Putamen (tissue), 1 donor: ENCODE measurements around the gene SAMD8.
"Not testable (repeated sequence)": the region's sequence is repeated elsewhere in the genome, so short reads cannot be mapped to it uniquely, and the experiment has no call there.

ENCODE experiments used
- DNase-seq: peaks from one replicate; pipeline ENCODE4 v3.0.0-alpha.2; 2016; ENCODE audit warnings: low spot score

SAMD8 gene

GRCh38 chr10:75195035-75195763 is 83.7 kb downstream of the SAMD8 start:
- DNase-seq = no peak

GRCh38 chr10:75197066-75197465 is 85.6 kb downstream of the SAMD8 start:
- DNase-seq = no peak

GRCh38 chr10:75197906-75198305 is 86.5 kb downstream of the SAMD8 start:
- DNase-seq = peak; percentile 54

- not testable (repeated sequence) for DNase-seq
These were observed 88.5 kb downstream of the SAMD8 start for GRCh38 chr10:75199949-75200348.

- DNase-seq = no peak
These were observed 90.4 kb downstream of the SAMD8 start for GRCh38 chr10:75201793-75202307.

GRCh38 chr10:75202321-75203045 is 91.0 kb downstream of the SAMD8 start:
- no peak for DNase-seq

- not testable (repeated sequence) for DNase-seq
These were observed 91.7 kb downstream of the SAMD8 start for GRCh38 chr10:75203046-75203620.

GRCh38 chr10:75203724-75204123 is 92.3 kb downstream of the SAMD8 start:
- DNase-seq = no peak

- DNase-seq = no peak
These were observed 94.5 kb downstream of the SAMD8 start for GRCh38 chr10:75205908-75206307.

GRCh38 chr10:75206638-75207037 is 95.2 kb downstream of the SAMD8 start:
- DNase-seq = not testable (repeated sequence)

GRCh38 chr10:75207079-75207856 is 95.8 kb downstream of the SAMD8 start:
- DNase-seq = no peak

GRCh38 chr10:75207857-75208144 is 96.3 kb downstream of the SAMD8 start:
- DNase-seq = no peak

GRCh38 chr10:75208181-75208580 is 96.7 kb downstream of the SAMD8 start:
- no peak for DNase-seq

GRCh38 chr10:75209086-75209920 is 97.8 kb downstream of the SAMD8 start:
- DNase-seq = no peak

- peak; percentile 79 for DNase-seq
These were observed 98.4 kb downstream of the SAMD8 start for GRCh38 chr10:75209921-75210281.

GRCh38 chr10:75210282-75211006 is 99.0 kb downstream of the SAMD8 start, which contains the start of gene VDAC2:
Gene VDAC2, plus strand, starts transcription at chr10:75210796. Its CDS starts 363 bp downstream, at chr10:75211159.
- peak; percentile 92 for DNase-seq

GRCh38 chr10:75211007-75211691 is 99.7 kb downstream of the SAMD8 start:
- DNase-seq = no peak

- DNase-seq = no peak
These were observed 100.9 kb downstream of the SAMD8 start for GRCh38 chr10:75212343-75212742.

- DNase-seq = no peak
These were observed 108.8 kb downstream of the SAMD8 start for GRCh38 chr10:75220274-75220673.

GRCh38 chr10:75221492-75221891 is 110.0 kb downstream of the SAMD8 start:
- not testable (repeated sequence) for DNase-seq
